ENCODE results near the gene ALPL.

DNA sequence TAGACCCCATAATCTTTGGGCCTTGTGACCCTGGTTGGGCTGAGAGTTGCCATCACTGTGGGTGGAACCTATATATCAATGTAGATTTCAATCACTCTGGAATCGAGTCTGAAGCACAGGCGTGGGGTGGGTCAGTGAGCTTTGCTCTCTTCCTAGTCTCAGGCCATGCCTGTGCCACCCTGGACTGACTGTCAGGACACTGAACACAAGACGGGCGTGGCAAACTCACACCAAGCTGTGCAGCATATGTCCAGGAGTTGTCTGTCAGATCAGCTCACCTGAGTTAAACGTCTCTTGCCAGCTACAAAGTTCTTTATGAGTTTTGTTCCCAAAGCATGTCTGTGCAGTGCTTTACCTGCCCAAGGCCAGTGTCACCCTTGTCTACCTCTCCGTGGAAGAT lies 30.9 kb upstream of the ALPL start:
- TF ChIP-seq, protein P1, sequence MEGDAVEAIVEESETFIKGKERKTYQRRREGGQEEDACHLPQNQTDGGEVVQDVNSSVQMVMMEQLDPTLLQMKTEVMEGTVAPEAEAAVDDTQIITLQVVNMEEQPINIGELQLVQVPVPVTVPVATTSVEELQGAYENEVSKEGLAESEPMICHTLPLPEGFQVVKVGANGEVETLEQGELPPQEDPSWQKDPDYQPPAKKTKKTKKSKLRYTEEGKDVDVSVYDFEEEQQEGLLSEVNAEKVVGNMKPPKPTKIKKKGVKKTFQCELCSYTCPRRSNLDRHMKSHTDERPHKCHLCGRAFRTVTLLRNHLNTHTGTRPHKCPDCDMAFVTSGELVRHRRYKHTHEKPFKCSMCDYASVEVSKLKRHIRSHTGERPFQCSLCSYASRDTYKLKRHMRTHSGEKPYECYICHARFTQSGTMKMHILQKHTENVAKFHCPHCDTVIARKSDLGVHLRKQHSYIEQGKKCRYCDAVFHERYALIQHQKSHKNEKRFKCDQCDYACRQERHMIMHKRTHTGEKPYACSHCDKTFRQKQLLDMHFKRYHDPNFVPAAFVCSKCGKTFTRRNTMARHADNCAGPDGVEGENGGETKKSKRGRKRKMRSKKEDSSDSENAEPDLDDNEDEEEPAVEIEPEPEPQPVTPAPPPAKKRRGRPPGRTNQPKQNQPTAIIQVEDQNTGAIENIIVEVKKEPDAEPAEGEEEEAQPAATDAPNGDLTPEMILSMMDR (conservative IDR thresholded peaks at IDR 0.05): no peak
- no peak for TF ChIP-seq EZH2 (IDR thresholded peaks at IDR 0.05; ENCODE audit: low read depth)
